GM18867 (cell line): Measurements from ENCODE around the gene SOS2.

Experiments used
- ATAC-seq: cut with Tn5 transposase; IDR thresholded peaks from one replicate; pipeline ENCODE4 v1.9.1; 2021; ENCODE audit warnings: mild to moderate bottlenecking, moderate library complexity; ENCODE audit not compliant: unreplicated experiment

Gene SOS2

GRCh38 chr14:50231475-50232275 lies at the start of gene SOS2:
Gene SOS2 (minus strand): TSS chr14:50231578. CDS start chr14:50231283, 295 bp downstream.
- ATAC-seq: peak; percentile 89

GRCh38 chr14:50272498-50272897 lies 41.1 kb upstream of the SOS2 start:
- no peak for ATAC-seq

- ATAC-seq: no peak
Observed at GRCh38 chr14:50270932-50271331, 39.6 kb upstream of the SOS2 start.

- ATAC-seq: no peak
Observed at GRCh38 chr14:50265029-50265428, 33.7 kb upstream of the SOS2 start.

- no peak for ATAC-seq
Observed at GRCh38 chr14:50263321-50263720, 31.9 kb upstream of the SOS2 start.

- ATAC-seq: no peak
Observed at GRCh38 chr14:50262865-50263264, 31.5 kb upstream of the SOS2 start.

- ATAC-seq: no peak
Observed at GRCh38 chr14:50260511-50260910, 29.1 kb upstream of the SOS2 start.

GRCh38 chr14:50260072-50260471 lies 28.7 kb upstream of the SOS2 start:
- ATAC-seq: no peak

- ATAC-seq: no peak
Observed at GRCh38 chr14:50257732-50258131, 26.4 kb upstream of the SOS2 start.

GRCh38 chr14:50254248-50254647 lies 22.9 kb upstream of the SOS2 start:
- ATAC-seq: no peak

- no peak for ATAC-seq
Observed at GRCh38 chr14:50249136-50249775, 17.9 kb upstream of the SOS2 start.

GRCh38 chr14:50247245-50247644 lies 15.9 kb upstream of the SOS2 start:
- no peak for ATAC-seq

GRCh38 chr14:50242566-50243310 lies 11.4 kb upstream of the SOS2 start:
- no peak for ATAC-seq

GRCh38 chr14:50242096-50242495 lies 10.7 kb upstream of the SOS2 start:
- no peak for ATAC-seq

GRCh38 chr14:50237427-50237826 lies 6.0 kb upstream of the SOS2 start:
- ATAC-seq: no peak

GRCh38 chr14:50233951-50234250 lies 2.5 kb upstream of the SOS2 start:
- ATAC-seq: no peak

GRCh38 chr14:50233166-50233950 lies 2.0 kb upstream of the SOS2 start:
- no peak for ATAC-seq

- ATAC-seq: no peak
Observed at GRCh38 chr14:50232276-50232642, 881 bp upstream of the SOS2 start.

GRCh38 chr14:50230701-50231474 lies 490 bp downstream of the SOS2 start:
- ATAC-seq: peak; percentile 37

- no peak for ATAC-seq
Observed at GRCh38 chr14:50230401-50230700, 1.0 kb downstream of the SOS2 start.

- ATAC-seq: no peak
Observed at GRCh38 chr14:50229681-50230080, 1.7 kb downstream of the SOS2 start.
